Fibroblast of skin of back (primary cell): ENCODE results near the gene PSAPL1. TPM values are rescaled to one million over a fixed set of nuclear protein-coding genes. Genes with fewer than 3 reads are reported as not detected.

Experiments used
- DNase-seq: peaks from one replicate; pipeline ENCODE4 v3.0.0-alpha.2; 2013
- polyA plus RNA-seq, 2 experiments: library from polyadenylated mRNA; unstranded; fragments of 120-200 nt; gene quantifications; one replicate each; pipeline ENCODE4 v1.2.1, GENCODE V29; 2013; ENCODE audit not compliant: insufficient read length in 2 of 2

Gene PSAPL1, protein sequence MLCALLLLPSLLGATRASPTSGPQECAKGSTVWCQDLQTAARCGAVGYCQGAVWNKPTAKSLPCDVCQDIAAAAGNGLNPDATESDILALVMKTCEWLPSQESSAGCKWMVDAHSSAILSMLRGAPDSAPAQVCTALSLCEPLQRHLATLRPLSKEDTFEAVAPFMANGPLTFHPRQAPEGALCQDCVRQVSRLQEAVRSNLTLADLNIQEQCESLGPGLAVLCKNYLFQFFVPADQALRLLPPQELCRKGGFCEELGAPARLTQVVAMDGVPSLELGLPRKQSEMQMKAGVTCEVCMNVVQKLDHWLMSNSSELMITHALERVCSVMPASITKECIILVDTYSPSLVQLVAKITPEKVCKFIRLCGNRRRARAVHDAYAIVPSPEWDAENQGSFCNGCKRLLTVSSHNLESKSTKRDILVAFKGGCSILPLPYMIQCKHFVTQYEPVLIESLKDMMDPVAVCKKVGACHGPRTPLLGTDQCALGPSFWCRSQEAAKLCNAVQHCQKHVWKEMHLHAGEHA
- polyA plus RNA-seq (2013, experiment 1 of 2; ENCODE audit: insufficient read length), result not detected
- polyA plus RNA-seq (2013, experiment 2 of 2; ENCODE audit: insufficient read length), result not detected

DNA sequence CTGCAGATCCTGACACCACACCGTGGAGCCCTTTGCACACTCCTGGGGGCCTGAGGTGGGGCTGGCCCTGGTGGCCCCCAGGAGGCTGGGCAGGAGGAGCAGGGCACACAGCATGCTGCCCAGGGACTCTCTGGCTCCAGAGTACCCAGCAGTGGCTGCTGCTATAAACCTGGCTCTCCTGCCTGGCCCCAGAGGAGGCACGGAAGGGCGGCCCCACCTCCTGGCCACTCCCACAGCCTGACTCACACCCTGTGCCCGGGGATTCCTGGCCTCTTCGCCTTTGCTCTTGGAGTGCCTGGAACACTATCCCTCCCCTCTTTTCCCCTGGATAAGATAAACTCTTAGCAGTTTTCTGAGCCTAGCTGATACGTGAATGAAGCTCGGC, at the start of gene PSAPL1:
Gene PSAPL1 (minus strand): TSS at position 165 of the 385 bp plus-strand sequence. CDS start 51 bp downstream, at position 114.
- DNase-seq, result peak; percentile 40

DNA sequence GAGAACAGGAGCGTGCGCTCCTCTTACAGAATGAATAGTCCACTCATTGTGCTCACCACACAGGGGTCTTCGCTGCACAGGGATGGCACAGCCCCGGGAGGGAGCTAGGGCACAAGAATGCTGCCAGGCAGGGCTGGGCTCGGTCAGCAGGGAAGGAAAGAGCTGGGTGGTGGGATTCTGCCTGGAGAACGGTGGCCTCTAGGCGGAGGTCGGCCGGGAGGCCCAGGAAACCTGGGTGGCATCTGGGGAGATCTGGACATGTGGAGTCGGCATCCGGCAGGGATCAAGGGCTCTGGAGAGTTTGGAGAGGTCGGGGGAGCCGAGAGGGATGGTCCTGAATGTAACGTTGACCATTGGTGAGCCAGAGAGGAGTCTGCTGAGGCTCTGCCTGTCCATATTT, 46.5 kb upstream of the PSAPL1 start:
- no peak for DNase-seq

DNA sequence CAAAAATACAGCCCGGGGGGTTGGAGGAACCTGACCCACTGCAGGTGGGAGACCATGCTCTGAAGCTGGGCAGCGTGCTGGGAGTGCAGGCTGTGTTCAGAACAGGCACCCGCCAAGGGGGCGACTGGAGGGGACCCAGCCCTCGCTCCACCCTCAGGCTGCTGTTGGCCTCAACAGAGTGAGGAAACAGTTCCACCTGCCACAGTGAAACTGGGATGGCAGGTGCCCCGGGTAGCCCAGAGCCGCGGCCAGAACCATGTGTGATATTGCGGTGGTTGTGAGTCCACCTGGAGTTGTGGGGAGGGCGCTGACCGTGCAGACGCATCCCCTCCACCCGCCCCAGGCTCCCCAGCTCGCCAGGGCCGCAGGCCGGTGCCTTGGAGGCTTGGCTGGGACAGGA, 45.7 kb upstream of the PSAPL1 start:
- DNase-seq, result no peak

DNA sequence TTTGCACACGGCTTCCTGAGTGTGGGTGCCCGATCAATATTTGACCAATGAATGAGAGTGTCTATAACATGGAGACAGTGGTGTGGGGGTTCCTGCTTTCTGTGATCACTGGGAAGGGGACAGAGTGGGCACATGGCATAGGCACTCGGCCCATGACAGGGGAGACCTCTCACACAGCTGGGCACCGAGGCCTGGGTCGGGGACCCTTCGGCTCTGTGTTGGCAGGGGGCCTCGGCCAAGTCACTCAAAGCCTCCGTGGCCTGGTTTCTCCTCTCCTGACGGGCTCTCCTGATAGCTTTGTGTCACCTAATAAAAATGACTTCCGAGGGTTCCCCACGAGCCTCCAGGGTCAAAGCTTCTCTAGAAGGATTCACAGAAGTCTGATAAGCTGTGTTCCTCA, 43.9 kb upstream of the PSAPL1 start:
- no peak for DNase-seq

DNA sequence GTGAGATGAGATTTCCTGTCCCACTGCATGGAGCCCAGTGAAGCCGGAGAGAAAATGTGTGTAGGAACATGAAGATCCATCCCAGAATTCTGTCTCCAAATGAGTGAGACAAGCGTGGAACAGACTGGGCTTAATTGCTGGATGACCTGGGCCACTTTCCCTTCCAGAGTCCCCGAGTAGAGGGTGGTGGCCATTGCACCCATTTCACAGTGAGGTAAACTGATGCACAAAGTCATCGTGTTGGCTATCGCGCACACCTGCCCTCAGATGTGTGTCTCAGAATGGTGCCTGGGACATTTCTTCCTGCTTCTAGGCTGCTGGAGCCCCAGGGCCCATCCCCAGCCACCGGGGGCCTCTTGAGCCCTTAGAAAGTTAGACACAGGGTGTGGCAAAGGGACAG, 43.0 kb upstream of the PSAPL1 start:
- DNase-seq, result no peak

DNA sequence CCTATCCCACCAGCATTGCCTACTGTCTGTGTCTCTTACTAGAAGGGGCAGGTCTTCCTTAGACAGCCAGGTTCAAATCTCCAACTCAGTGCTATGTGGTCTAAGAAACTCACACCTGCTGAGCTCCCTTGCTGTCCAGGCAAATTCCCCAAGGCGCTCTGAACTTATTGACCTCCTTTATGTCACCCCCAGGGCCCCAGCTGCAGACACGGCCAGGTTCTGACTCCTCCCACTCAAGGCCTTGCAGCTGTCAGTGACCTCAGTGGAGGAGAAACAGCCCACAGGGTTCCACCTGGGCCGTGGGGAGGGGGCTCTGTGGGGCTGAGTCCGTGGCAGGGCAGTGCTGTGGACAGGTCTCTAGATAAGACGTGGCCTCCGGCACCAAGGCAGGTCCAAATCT, 42.1 kb upstream of the PSAPL1 start:
- no peak for DNase-seq

DNA sequence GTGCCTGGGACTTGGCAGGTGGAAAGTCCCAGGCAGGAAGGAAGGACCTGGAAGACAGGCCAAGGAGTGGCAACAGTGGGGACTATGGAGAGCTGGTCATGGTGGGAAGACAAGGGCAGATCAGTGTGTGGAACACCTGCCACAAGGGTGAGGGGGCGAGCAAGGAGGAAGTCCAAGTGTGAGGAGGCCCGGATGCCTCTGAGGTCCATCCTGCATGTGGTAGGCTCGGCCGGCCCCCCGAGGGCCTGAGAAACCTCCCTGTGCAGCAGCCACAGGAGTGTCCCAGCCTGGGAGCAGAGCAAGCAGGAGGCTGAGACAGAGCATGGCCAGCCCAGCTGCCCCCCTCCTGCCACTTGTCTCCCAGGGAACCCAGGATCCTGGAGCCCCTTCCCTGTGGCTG, 40.5 kb upstream of the PSAPL1 start:
- DNase-seq, result no peak

DNA sequence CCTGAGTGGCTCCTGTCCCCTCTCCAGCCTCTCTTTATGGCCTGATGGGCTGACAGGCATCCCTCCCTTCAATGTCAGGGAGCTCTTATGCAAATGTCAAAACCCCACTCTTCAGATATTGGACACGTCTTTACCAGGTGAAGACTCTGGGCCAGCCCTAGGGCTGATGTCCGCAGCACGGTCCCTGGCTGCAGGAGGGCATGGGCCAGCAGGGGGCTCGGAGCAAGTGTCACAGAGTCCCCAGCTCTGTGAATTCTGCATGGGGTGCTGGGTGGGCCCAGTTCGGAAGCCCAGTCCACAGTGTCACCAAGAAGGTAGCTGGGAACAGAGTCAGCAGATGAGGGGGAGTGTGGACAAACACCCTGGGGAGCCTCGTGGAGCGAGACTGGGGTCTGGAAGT, 39.6 kb upstream of the PSAPL1 start:
- DNase-seq, result no peak

DNA sequence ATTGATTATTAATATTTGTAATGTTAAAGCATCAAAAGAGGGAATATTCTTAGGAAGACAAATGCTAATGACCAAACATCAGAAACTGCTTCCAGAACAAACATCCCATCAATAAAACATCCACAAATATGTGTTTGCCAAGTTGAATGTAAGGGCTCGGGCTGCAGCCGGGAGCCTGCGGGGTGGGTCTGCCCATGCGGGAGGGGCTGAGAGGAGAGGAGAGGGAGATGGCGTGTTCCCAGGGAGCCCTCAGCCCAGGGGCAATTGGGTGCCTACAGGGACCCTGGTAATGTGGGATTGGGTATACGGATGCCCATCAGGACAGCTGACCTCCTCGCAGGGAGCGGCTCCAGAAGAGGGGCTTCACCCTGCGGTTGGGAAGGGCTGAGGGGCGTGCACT, 38.4 kb upstream of the PSAPL1 start:
- DNase-seq, result no peak

DNA sequence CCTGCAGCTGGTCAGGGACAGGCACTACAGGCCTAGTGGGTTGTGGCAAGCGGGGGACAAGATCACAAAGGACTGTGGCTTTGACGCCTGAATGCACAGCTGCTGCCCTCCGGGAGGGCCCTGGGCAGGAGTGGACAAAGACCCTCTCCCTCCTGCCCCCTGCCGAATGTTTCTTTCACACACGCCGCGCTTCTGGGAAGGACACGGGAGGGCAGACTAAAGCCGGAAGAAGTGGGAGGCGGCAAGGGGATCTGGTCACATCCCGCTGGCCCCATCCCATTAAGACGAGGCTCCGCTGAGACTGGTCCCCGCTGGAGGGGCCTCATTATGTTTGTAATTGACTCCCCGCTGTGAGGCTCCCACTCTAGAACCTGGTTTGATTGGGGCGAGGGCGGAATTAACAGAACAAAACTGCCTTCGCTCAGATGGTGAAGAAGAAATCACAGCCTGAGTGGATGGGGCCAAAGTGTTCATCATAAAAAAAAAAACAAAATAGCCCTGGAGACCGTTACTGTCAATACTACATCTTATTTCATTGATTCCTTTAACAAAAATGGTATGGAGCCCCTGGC, 37.8 kb upstream of the PSAPL1 start:
- no peak for DNase-seq

DNA sequence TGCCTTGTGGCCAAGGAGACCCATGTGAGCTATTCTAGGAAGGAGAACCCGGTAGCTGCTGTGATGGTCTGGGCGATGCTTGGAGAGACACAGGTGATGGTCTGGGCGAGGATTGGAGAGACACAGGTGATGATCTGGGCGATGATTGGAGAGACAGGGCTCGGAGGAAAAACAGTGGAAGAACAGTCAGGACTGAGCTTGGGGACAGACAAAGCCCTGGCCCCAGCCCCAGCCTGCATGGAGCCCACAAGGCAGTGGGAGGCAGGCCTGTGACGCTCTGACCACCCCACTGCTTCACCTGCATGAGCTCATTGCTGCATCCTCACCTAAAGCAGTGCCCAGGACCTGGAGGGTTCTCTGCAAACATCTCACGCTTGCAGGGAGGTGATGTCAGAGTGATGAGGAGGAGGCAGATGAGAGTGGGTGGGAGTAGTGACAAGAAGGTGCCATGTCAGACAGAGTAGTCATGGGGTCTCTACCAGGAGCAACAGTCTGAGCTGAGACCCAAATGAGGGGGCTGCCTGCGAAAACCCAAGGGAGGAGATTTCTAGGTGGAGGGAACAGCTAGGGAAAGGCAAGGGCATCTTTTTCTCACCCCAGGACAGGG, 35.9 kb upstream of the PSAPL1 start:
- DNase-seq, result no peak

DNA sequence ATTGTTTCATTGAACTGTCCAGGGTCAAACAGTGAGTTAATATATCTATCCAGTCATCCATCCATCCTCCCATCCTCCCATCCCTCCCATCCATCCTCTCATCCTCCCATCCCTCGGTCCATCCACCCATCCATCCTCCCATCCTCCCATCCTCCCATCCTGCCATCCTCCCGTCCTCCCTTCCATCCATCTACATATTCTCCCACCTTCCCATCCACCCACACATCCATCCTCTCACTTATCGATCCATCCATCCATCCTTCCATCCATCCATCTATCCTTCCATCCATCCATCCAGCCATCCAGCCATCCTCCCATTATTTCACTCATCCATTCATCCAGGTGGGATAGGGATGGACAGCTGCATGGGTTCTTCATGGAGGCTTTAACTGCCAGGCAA, 35.4 kb upstream of the PSAPL1 start:
- DNase-seq, result no peak

DNA sequence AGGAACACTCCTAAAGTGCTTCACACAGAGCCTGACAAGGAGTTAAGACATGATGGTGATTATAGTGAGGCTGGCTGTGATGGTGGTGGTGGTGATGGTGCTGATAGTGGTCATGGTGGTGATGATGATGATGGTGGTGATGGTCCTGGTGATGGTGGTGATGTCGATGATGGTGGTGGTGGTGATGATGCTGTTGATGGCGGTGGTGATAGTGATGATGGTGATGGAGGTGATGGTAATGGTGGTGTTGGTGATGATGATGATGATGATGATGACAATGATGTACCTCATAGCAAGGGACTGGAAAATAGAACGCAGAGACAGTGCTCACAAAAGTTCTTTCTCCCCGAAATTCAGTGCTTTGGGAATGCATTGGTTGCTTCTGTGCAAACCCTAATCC, 34.3 kb upstream of the PSAPL1 start:
- no peak for DNase-seq

DNA sequence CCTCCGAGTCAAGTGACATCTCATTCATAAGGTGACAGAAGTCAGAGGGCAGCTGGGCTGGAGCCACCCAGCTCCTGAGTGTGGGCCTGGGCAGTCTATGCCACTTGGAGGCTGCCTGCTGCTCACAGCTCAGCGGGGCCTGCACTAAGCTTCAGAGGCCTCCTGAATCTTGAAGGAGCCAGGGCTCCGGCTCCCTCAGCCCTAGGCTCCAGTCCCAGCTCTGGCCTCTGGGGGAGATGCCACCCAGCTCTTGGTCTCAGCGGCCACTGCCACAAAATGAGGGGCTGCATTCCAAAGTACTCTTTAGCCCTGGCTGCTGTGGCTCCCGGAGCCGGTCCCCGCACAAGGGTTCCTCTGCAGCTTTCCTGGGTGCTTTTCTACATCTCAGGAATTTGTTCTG, 32.7 kb upstream of the PSAPL1 start:
- no peak for DNase-seq

DNA sequence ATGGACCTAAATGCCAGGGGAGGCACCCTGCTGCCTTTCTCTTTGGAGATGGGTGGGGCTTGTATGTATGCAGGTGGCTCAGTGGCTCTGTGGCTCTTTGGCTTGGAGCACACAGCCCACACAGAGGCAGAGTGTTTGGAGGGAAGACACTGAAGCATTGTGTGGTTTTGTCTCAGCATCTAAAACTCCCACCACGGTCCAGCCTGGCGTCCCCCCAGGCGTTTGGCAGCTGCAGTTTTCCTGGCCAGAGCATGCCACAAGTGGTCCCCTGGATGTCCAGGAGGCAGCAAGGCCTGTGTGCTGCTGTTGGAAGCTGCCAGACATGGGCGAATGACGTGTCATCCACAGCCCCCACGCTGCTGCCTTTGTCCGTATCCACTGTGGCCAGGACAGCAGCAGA, 32.2 kb upstream of the PSAPL1 start:
- DNase-seq, result no peak

DNA sequence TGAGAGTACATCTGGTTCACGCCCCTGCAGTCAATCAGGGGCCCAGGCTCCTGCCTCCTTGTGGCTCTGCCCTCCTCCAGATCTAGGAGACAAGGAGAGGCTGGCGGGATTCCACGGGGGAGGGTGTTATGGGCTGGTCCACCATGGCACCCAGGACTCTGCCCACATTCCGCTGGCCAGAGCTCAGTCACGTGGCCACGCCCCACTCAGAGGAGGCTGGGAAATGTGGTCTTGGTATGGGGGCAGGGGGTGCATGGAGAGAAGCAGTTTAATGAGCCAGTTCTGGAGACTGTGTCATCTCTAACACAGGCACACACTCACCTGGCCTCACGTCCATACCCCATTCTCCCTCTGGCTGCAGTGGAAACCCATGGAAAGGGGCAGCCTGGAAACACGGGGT, 31.5 kb upstream of the PSAPL1 start:
- no peak for DNase-seq

DNA sequence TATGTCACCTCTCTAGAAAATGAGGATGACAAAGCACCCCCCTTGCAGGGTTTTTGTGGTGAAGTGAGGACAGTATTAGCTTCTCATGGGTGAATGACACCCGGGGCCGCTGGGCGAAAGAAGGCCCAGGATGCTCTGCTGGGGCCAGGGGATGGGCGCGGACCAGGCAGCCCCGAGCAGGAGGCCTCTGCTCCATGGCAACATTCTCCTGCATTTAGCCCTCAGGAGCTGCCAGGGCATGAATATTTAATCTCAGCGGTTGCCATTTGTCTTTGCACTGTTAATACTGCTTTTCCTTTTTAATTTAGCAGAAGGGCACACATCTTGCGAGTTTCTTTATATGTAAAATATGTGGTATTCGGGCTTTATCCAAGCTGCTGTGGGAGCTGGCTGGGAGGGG, 30.3 kb upstream of the PSAPL1 start:
- no peak for DNase-seq

DNA sequence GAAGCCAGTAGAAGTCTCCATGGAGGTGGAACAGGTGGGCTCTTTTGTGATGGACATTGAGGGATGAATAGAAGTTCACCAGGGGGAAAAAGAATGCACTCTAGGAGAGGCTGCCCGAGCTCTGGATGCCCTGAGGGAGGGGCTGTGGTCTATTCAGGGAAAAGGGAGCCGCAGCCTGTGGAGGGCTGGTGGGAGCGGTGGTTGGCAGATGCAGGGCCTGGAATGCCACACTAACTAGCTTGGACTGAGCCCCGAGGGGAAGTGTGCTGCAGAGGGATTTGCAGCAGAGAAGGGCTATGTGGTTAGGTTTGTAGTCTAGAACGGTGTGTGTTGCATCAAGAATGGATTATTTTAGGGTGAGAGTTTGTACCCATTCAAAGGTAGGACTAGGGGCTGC, 29.5 kb upstream of the PSAPL1 start:
- no peak for DNase-seq

DNA sequence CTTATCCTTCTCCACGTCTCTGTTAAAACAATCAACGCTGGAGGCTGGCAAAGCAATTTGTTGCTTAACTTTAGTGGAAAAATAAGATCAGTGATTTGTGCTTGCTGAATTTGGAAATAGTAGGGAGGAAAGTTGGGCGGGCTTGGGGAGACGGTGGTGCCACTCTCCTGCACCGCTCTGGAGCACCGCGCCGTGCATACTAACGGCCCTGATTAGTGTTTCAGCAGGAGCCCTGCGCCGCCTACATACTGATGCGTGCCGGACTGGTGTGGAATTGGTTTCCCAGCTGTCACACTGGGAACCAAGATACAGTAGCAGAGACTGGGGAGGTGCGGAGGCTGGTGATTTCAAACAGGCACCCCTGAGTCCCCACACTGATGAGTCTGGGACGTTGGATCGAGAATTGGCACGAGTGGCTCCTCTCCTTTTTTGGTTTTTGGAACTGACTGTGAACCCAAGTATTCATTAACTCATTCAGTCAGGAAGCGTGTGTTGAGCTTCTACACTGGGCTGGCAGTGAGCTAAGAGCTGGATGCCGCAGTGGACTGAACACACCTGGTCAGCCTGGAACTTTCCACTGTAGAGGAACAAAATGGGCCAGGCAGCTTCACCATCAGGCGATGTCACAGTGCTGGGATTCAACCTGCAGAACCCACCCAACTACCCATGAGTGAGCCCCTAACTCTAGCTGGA, 29.0 kb upstream of the PSAPL1 start:
- no peak for DNase-seq

DNA sequence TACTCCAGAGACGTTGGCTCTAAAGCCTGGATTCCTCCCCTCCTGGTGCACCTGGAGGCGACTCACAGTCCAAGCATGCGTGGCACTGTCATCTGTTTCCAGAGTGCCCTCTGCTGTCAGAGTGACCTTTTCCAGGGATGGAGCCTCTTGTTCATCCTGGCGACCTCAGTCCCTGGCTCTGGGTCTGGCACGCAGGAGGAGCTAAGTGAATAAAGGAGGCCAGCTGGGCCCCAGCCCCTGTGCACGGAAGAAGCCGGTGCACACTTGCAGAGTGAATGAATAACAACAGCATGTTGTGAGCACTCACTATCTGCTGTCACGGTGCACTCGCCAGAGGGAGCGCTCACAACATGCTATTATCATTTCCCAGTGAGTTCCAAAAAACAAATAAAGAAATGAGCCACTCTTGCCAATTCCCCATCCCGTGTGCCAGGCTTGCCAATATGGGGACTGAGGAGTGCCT, 27.8 kb upstream of the PSAPL1 start:
- DNase-seq, result no peak

DNA sequence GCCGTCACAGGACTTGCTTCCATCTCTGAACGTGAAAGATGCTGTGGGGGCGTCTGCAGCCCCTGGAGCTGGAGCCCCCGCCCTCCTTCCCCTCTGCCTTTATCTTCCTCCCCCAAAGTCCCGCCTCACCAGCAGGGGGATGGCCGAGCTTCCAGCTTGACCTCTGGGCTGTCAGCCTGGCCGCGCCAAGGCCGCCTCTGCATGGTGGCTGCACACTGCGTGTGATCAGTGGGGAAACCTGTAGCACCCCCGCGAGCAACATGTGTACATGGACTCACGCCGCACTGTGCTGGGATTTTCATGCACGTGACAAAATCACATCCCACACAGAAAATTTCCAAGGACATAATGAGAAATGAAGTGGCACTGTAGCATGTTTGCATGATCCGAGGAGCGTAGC, 26.5 kb upstream of the PSAPL1 start:
- no peak for DNase-seq

DNA sequence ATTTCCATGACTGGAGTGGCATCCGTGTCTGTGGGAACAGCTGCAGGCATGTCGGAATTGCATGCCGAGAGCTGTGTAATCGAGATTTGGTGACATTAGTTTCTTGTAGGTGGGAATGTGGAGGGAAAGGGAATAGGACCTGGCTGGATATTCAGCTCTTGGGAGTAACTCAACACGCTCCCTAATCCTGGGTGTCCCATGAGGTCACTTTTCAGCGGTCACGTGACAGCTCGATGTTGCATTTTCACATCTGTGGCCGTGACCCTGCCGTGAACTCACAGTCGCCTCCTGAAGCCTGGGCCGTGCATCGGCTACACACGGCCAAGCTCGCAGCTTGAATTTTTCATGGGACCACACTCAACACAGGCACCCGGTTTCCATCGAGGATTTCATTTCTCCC, 25.8 kb upstream of the PSAPL1 start:
- no peak for DNase-seq

DNA sequence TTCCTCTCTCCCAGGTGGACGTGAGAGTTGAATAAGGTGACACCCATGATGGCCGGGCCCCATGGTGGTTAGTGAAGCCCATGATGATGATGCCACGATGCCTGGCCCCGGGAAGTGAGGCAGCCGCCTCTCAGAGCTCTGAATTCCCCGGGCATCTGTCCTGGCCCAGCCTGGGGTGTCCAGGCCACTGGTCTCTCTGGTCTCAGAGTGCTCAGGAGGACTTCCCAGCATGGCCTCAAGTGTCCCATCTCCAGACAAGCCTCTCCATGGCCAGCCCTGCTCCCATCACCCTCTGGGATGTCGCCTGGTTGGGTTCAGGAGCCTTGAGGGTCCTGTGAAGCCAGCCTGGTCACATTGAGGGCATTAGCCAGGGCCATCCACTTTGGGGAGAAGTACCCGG, 24.7 kb upstream of the PSAPL1 start:
- DNase-seq, result no peak
